Measurements from ENCODE around the gene CDCP2. TPM values are rescaled to one million over a fixed set of nuclear protein-coding genes. Genes with fewer than 3 reads are reported as not detected.

The CDCP2 gene
- total RNA-seq, 1 donor from 2014 or later, result not detected

DNA sequence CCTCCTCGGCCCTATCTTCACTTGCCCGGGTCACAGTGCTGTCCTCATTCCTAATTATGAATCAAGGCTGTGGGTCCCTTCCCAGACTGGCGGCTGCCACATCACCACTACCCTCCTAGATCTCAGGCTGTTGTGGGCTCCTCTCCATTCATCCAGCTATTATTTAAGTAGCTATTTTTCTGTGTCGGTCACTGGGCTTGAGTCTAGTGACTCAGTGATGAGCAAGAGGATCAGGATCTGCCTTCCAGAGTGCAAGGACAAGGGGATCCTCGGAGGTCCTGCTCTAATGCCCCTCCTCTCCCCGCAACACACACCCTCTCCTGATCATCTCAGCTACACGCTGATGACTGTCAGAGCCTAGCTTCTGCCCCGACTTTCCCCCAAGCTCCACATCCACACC is 34.1 kb downstream of the CDCP2 start:
- peak; percentile 40 for DNase-seq (ENCODE audit: low read depth)
- H3K4me3 ChIP-seq (ENCODE audit: low read depth, low read length), result no peak overlapping the region
- peaks cover 4% of the 10 kb centered on the region for H3K27me3 ChIP-seq (ENCODE audit: control insufficient read depth, insufficient read depth, low read length)
- no peak for FAIRE-seq
- no peak for TF ChIP-seq CTCF (IDR thresholded peaks at IDR 0.05; ENCODE audit: insufficient read depth, low read length, severe bottlenecking)
- no peaks in the 10 kb centered on the region for H3K36me3 ChIP-seq (ENCODE audit: control insufficient read depth, insufficient read depth, low read length)

GRCh38 chr1:54117815-54118563 is 34.8 kb downstream of the CDCP2 start:
- H3K27me3 ChIP-seq (ENCODE audit: control insufficient read depth, insufficient read depth, low read length), result peaks cover 4% of the 10 kb centered on the region
- FAIRE-seq, result peak; percentile 36
- H3K36me3 ChIP-seq (ENCODE audit: control insufficient read depth, insufficient read depth, low read length), result no peaks in the 10 kb centered on the region
- TF ChIP-seq CTCF (IDR thresholded peaks at IDR 0.05; ENCODE audit: insufficient read depth, low read length, severe bottlenecking), result no peak
- peak; percentile 81 for DNase-seq (ENCODE audit: low read depth)
- no peak overlapping the region for H3K4me3 ChIP-seq (ENCODE audit: low read depth, low read length)

DNA sequence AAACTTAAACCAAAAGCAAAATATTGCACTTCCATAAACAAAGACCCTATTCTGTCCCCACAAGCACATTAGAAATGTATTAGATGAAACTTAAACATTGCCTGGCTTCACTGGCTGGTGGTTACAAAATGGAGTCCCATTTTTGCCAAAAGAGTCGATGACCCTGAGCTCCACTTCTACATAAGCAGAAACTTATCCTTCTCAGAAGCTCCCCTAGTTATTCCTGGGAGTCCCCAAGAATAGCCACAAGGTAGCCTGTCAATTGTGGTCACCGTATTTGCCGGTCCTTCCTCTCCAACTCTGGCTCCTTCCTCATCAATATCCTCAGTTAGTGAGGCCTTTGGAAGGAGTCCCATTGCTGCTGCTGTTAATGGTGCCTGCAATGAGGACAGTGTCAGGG is 37.3 kb downstream of the CDCP2 start:
- TF ChIP-seq CTCF (IDR thresholded peaks at IDR 0.05; ENCODE audit: insufficient read depth, low read length, severe bottlenecking), result no peak
- no peak for FAIRE-seq
- H3K27me3 ChIP-seq (ENCODE audit: control insufficient read depth, insufficient read depth, low read length), result no peaks in the 10 kb centered on the region

GRCh38 chr1:54114955-54115354 is 37.8 kb downstream of the CDCP2 start:
- DNase-seq (ENCODE audit: low read depth) (no peak), FAIRE-seq (no peak)
- H3K27me3 ChIP-seq (ENCODE audit: control insufficient read depth, insufficient read depth, low read length), result no peaks in the 10 kb centered on the region
- no peaks in the 10 kb centered on the region for H3K36me3 ChIP-seq (ENCODE audit: control insufficient read depth, insufficient read depth, low read length)
- no peak for TF ChIP-seq CTCF (IDR thresholded peaks at IDR 0.05; ENCODE audit: insufficient read depth, low read length, severe bottlenecking)
- H3K4me3 ChIP-seq (ENCODE audit: low read depth, low read length), result no peak overlapping the region

More for the DNA sequence above, 37.3 kb downstream of the CDCP2 start:
- Histone ChIP-seq H3K36me3 (ENCODE audit: control insufficient read depth, insufficient read depth, low read length) (no peaks in the 10 kb centered on the region), H3K4me3 (ENCODE audit: low read depth, low read length) (no peak overlapping the region)
- DNase-seq (ENCODE audit: low read depth), result no peak

DNA sequence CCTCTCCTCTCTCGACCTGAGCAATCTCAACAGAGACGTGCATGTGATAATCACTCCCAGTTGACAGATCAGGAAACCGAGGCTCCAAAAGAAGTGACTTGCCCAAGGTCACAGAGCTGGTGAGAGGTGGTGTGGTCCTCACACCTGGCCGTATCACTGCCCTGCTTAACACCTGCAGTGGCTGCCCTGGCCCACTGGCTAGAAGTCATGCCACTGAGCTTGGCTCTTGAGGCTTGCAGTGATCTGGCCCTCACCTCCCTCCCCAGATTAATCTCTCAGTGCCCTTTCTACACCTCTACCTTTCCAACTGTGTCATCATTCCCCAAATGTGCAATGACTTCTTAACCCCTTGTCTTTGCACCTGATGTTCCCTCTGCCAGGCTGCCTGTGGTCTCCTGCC is 38.8 kb downstream of the CDCP2 start:
- Histone ChIP-seq H3K27me3 (ENCODE audit: control insufficient read depth, insufficient read depth, low read length) (no peaks in the 10 kb centered on the region), H3K36me3 (ENCODE audit: control insufficient read depth, insufficient read depth, low read length) (no peaks in the 10 kb centered on the region), H3K4me3 (ENCODE audit: low read depth, low read length) (no peak overlapping the region)
- no peak for TF ChIP-seq CTCF (IDR thresholded peaks at IDR 0.05; ENCODE audit: insufficient read depth, low read length, severe bottlenecking)
- DNase-seq (ENCODE audit: low read depth) (no peak), FAIRE-seq (no peak)

All from bronchial epithelial cell (primary cell).